ENCODE measurements around the gene COL12A1. TPM values are rescaled to one million over a fixed set of nuclear protein-coding genes. Genes with fewer than 3 reads are reported as not detected.

Gene COL12A1
- total RNA-seq (2022; extraction: Qiagen RNA extraction; ENCODE audit: low read depth) = 3.8 to 7.6 TPM (median 6.1 TPM) in 5 replicates

DNA sequence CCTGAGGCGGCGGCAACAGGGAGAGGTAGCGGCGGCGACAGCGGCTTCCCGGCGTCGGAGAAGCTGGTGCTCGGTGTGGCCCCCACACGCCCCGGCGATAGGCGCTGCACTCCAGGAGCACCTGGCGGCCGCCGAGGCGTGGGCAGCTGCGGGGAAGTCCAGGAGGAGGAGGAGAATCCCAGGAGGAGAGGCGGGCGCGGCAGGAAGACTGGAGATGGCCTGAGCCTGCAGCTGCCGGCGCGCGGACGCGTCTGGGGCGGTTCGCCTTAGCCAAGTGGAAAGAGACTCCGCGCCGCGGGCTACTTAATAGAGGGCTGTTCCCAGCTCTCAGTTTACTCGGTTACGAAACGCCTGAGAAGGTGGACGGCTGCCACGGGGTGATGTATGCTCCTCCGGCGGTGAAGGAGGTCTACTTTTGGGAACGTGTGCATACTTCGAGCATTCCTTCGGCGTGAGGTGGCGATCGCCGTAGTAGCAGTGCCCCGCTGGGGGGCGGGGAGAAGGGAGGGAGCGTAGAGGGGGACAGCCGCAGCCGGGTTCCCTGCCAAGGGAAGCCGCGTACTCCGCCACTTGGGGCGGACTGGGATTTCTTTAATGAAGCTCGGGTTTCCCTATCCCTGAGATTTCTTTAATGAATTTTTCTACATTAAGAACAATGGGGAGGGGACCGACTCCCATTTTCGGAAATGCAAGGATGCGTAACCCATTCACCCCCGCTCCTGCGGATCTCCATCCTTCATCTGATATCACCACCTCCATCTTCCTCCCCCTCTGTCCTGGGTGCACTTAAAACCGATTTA, at the start of gene COL12A1:
Gene COL12A1, minus strand, starts transcription at position 278 of the 800 bp plus-strand sequence. CDS start 3,261 bp downstream, outside the sequence.

DNA sequence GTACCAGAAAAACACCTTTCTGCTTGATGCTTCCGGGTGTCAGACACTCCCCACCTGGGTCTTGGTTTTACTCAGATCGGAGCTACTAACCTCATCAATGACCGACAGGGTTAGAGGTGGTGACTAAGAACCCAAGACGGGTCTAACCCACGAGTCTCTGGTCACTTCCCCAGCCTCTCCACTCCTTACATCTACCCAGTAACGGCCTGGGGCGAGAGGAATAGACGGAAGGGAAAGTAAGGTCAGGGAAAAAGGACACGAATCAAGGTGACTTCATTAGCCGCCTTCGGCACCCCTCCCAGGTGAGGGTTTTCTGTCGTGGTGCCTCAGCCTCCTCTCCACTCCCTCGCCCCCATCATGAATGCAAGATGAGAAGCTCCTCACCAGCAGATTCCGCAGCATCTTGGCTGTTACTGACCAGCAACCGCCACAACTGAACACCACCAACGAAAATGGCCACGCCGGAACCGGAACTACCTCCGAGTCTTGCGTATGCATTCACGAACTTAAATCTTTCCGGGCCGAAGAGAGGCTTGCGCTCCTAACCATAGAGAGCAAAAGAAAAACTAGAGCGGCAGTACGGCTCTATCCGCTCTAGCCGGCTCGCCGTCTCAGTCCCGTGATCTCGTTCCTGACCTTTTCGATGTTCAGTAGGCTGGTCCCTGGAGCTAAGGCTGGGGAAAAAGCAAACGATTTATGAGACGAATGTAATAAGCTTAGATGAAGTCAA, 37.6 kb upstream of the COL12A1 start, which contains the start of gene COX7A2:
Gene COX7A2, minus strand, starts transcription at position 469 of the 730 bp plus-strand sequence. Its CDS starts 67 bp downstream, at position 402.

Other genes starting within 250 kb of the COL12A1 start
- gene COX7A2, start 37.7 kb upstream of the COL12A1 start, total RNA-seq (2022; extraction: Qiagen RNA extraction; ENCODE audit: low read depth) = 267 to 330 TPM (median 296 TPM) in 5 replicates
- 15.6 to 47.8 TPM (median 44.4 TPM) in 5 replicates for gene TMEM30A, start 78.7 kb upstream of the COL12A1 start, total RNA-seq (2022; extraction: Qiagen RNA extraction; ENCODE audit: low read depth)

Data from A549 treated with RU486 at 1 μM for 4 hours (cell line).